BE2C (cell line): ENCODE results near the gene EMP2.

Source experiments
- DNase-seq: peaks from one replicate; pipeline ENCODE4 v3.0.0-alpha.2; 2020
- H3K27me3 ChIP-seq: fragments of 250-450 bp; sonication (Bioruptor Pico); 2 replicates; pipeline ENCODE4 v1.5.1; 2020; ENCODE audit warnings: mild to moderate bottlenecking
- H3K36me3 ChIP-seq: fragments of 250-450 bp; sonication (Bioruptor Pico); 2 replicates; pipeline ENCODE4 v1.5.1; 2020; ENCODE audit warnings: mild to moderate bottlenecking
- H3K4me1 ChIP-seq: fragments of 250-450 bp; sonication (Bioruptor Pico); 2 replicates; pipeline ENCODE4 v1.5.1; 2020
- H3K4me3 ChIP-seq: 2 replicates; pipeline ENCODE4 v1.5.1; 2011; ENCODE audit warnings: low read depth, low read length
- H3K9me3 ChIP-seq: fragments of 250-450 bp; sonication (Bioruptor Pico); 2 replicates; pipeline ENCODE4 v1.5.1; 2020
- TF ChIP-seq, protein P1 (sequence below): IDR thresholded peaks from 2 replicates; pipeline ENCODE4 v1.5.1; 2012; ENCODE audit warnings: mild to moderate bottlenecking, low read depth, low read length

The EMP2 gene

DNA sequence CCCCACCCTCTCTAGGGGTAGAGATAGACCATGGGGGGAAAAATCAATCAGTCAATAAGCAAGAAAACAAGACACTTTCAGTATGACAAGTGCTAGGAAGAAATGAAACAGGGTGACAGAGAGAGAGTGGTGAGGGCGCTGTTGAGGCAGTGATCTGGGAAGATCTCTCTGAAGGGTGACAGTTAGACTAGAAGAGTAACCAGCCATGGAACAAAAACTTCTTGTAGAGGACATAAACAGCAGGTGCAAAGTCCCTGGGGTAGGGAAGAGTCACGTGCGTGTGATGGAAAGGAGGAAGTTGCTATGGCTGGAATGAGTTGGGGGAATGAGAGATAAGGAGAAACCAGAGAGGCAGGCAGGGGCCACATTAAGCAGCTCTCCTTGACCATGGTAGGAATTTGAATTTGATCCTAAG lies 16.8 kb upstream of the EMP2 start:
- H3K27me3 ChIP-seq: no peaks in the 10 kb centered on the region
- no peaks in the 10 kb centered on the region for H3K4me1 ChIP-seq
- TF ChIP-seq, protein P1, sequence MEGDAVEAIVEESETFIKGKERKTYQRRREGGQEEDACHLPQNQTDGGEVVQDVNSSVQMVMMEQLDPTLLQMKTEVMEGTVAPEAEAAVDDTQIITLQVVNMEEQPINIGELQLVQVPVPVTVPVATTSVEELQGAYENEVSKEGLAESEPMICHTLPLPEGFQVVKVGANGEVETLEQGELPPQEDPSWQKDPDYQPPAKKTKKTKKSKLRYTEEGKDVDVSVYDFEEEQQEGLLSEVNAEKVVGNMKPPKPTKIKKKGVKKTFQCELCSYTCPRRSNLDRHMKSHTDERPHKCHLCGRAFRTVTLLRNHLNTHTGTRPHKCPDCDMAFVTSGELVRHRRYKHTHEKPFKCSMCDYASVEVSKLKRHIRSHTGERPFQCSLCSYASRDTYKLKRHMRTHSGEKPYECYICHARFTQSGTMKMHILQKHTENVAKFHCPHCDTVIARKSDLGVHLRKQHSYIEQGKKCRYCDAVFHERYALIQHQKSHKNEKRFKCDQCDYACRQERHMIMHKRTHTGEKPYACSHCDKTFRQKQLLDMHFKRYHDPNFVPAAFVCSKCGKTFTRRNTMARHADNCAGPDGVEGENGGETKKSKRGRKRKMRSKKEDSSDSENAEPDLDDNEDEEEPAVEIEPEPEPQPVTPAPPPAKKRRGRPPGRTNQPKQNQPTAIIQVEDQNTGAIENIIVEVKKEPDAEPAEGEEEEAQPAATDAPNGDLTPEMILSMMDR: no peak

GRCh38 chr16:10594312-10594950 lies 14.0 kb upstream of the EMP2 start:
- TF ChIP-seq, protein P1: no peak
- Histone ChIP-seq H3K27me3 (no peaks in the 10 kb centered on the region), H3K4me1 (no peaks in the 10 kb centered on the region), H3K36me3 (no peaks in the 10 kb centered on the region), H3K4me3 (no peak overlapping the region), H3K9me3 (no peaks in the 10 kb centered on the region; the same call in 1 of the 2 replicates)
- DNase-seq: no peak

More for the DNA sequence above, 16.8 kb upstream of the EMP2 start:
- no peaks in the 10 kb centered on the region; the same call in 1 of the 2 replicates for H3K9me3 ChIP-seq
- no peak for DNase-seq
- no peak overlapping the region for H3K4me3 ChIP-seq
- no peaks in the 10 kb centered on the region for H3K36me3 ChIP-seq

DNA sequence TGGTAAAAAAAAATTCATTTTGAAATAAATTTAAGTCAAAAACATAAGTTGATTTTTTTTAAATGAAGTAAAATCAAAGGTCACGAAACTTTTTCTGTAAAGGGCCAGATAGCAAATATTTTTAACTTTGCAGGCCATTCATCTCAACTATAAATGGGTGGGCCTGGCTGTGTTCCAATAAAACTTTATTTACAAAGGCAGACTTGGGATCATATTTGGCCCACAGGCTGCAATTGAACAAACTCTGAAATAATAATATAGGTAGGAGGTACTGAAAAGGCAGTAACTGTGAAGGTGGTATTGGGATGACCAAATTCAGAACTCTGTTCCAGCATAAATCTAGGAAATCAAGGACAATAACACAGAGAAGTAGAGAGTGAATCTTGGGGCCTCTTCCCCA lies 12.2 kb upstream of the EMP2 start:
- Histone ChIP-seq H3K4me3 (no peak overlapping the region), H3K4me1 (no peaks in the 10 kb centered on the region), H3K9me3 (no peaks in the 10 kb centered on the region; the same call in 1 of the 2 replicates), H3K36me3 (no peaks in the 10 kb centered on the region), H3K27me3 (no peaks in the 10 kb centered on the region)
- DNase-seq: no peak
- TF ChIP-seq, protein P1: no peak

DNA sequence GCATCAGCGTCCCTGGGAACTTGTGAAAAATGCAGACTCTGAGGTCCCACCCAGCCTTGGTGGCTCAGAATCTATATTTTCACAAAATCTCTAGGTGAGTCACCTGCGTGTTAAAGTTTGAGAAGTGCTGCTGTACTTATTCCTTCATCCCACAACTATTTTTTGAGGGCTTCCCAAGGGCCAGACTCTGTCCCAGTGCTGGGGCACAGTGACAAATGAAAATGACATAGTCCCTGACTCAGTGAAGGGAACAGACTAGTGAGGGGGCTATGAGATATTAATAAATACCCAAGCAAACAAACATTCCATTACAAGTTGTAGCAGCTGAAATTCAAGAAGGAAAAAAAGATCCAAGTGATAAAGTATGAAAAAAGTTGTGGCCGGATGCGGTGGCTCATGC lies 9.9 kb upstream of the EMP2 start:
- Histone ChIP-seq H3K4me1 (no peaks in the 10 kb centered on the region), H3K36me3 (no peaks in the 10 kb centered on the region)
- TF ChIP-seq, protein P1: no peak

GRCh38 chr16:10589109-10589508 lies 8.7 kb upstream of the EMP2 start:
- Histone ChIP-seq H3K4me1 (no peaks in the 10 kb centered on the region), H3K4me3 (no peak overlapping the region), H3K9me3 (no peaks in the 10 kb centered on the region), H3K27me3 (no peaks in the 10 kb centered on the region), H3K36me3 (no peaks in the 10 kb centered on the region)
- TF ChIP-seq, protein P1: no peak
- no peak for DNase-seq

More for the DNA sequence above, 9.9 kb upstream of the EMP2 start:
- DNase-seq: no peak
- Histone ChIP-seq H3K9me3 (no peaks in the 10 kb centered on the region), H3K27me3 (no peaks in the 10 kb centered on the region), H3K4me3 (no peak overlapping the region)

DNA sequence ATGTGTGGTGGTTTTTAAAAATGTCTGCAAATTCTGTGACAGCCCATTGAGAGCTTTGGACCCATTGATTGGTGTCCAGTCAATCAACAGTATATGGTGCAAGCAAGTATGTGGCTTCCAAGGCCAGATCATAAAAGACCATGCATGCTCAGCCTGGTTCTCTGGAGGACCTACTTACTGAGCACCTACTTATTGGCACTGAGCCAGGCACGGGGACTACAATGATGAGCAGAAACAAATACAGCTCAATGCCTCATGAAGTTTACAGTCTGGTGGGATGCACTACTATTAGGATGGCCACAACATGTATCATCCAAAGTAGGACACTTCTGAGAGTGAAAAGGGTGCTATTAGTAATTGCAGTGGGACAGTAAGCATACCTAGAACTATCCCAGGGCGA lies 7.2 kb upstream of the EMP2 start:
- no peak for DNase-seq
- Histone ChIP-seq H3K27me3 (no peaks in the 10 kb centered on the region), H3K4me3 (no peak overlapping the region), H3K4me1 (no peaks in the 10 kb centered on the region), H3K36me3 (no peaks in the 10 kb centered on the region), H3K9me3 (no peaks in the 10 kb centered on the region)
- TF ChIP-seq, protein P1: no peak
